NCI-H774 (cell line): ENCODE measurements around the gene MFAP3L.
"Not testable (repeated sequence)": the region's sequence is repeated elsewhere in the genome, so short reads cannot be mapped to it uniquely, and the experiment has no call there.

ENCODE experiments used
- DNase-seq: peaks from one replicate; lab custom pipeline; 2025; lab: John Stamatoyannopoulos, UW

The MFAP3L gene

DNA sequence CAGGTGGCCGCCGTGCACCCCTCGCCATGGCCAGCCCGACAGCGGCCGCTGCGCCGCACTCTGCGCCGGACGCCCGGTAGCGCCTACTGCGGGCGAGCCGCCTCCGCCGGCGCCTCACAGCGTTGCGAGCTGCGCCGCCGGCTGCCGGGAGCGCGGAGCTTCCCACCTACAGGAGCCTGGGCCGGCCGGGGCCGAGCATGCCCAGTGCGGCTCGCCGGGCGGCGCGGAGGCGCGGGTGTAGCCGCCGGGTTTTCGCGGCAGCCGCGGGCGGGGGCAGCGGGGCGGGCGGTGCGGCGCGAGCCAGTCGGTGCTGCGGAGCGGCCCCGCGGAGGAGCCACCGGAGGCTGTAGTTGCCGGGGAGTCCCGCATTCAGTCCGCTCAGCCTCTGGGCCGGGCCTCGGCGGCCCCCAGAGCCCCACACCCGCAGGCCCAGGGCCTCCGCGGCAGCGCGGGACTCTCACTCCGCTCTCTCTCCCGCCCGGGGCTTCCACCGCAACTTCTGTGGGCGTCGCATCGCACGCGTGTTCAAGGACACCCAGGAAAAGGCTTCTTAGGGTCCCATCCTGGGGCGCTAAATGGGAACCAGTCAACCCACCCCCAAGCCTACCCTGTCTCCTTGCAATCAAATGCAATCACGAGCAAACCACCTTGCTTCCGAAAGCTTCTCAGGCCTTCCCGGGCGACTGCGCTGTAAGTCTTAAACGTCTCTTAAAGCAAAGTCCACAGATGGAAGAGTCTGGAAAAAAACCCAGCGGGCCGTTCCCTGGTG lies at the start of gene MFAP3L:
TSS of gene MFAP3L (minus strand) at position 143 of the 769 bp plus-strand sequence. CDS start 20,518 bp downstream, outside the sequence.
- DNase-seq = peak; percentile 73

DNA sequence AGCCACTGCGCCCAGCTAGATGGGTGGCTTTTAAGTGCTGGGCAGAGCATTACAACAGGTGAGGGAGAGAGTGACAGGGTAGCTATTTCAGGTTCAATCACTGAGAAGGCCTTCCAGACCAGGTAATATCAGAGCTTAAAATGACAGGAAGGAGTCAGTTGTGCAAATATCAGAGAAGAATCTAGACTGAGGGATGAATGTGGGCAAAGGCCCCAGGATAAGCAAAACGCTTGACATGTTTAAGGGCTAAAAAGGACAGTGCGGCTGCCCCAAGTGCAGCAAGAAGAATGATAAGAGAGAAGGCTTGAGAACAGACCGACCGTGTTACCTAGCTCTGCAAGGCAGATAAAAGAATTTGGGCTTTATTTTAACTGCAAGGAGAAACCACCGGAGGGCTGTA lies 45.0 kb upstream of the MFAP3L start:
- no peak for DNase-seq

DNA sequence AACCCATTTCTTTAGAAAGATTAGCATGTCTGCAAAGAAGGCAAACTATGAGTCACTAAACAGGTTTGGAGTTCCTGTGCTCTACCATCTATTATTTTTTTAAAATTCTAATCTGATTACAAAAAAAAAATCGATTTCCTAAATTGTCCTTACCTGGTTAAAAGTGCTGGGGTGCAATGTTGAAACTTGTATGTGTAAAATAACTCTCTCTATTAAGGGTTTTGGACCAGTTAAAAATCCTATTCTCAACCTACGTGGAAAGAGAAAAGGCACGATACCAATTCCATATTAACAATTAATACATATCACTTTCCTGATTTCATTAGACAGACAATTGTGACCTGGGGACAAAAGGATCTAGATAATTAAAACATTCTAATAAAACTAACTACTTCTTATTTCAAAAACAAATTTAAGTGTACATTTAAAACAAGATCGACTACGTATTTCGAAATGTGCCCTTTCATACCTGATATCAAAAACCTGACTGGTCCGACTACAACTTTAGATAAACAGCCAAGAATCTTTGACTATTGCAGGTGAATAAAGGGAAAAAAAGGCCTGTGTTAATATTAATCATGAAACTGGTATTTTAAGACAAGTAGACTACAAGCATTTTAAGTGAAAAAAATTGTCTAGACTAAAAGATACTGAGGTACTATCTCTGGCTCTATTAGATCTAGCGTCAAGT lies 42.4 kb upstream of the MFAP3L start:
- DNase-seq = no peak

DNA sequence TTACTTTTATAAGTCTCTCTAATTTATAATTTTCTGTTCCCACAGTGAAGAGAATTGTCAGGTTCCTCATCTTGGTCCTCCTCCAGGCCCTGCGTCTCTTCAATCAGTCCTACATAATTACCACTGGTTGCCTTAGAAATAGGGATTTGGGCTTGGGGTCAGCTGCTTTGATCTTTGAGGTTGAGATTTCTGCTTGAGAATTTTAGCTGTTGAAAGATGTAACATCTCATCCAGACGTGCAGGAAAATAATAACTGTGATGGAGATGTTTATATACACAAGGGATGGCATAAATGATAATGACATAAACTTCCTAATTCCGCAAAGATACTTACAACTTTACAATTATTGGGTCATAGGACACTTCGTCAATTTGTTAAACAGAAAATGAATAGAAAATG lies 33.2 kb upstream of the MFAP3L start:
- DNase-seq = no peak

DNA sequence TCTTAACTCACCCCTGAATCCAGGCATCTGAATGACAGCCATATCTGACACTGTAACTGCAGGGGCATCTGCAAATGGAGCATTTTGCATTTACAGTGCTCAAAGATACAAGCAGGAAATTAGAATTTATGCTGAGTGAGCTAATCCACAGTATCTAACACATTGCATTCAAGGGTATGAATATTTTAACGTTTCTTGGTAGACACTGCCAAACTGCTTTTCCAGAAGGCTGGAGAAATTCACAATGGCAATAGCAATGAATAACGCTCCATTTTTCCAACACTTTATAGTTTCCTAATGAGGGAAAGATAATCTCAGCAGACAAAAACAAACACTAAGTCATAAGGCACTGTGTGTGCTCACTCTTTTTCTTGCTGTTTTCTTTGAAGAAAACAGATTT lies 32.6 kb upstream of the MFAP3L start:
- DNase-seq = no peak

DNA sequence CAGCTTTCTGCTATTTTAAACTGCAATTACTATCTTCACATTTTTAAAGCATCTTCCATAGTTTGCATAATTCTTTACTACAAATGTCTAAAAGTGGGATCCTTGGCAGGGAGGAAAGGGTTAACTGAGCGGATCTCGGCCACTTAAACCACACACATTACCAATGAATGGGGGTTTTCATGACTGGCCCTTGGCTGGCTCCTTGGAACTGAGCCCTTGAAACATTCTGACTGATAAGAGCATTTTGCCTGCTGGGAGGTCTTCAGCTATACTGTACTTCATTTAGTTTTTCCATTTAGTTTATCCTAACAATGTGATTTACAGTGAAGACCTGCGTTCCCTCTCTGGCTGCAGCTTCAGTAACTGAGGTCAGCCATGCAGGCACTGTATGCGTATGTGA lies 31.7 kb upstream of the MFAP3L start:
- no peak for DNase-seq

DNA sequence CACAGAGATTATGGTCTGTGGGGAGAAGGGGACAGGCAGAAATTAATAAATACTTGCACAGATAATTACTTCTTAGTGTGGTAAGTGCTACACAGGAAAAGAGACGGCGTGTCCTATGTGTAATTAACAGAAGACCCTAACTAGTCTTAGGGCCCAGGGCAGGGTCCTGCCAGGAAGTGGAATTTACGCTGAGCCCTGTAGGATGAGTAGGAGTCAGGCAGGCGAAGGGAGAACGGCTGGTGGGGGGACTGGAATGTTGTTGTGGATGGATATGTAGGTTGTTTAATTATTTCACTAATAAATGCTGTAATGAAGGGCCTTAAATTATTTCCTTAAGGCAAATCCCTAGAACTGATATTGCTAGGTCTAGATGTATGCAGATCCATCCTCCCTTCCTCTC lies 26.7 kb upstream of the MFAP3L start:
- no peak for DNase-seq

DNA sequence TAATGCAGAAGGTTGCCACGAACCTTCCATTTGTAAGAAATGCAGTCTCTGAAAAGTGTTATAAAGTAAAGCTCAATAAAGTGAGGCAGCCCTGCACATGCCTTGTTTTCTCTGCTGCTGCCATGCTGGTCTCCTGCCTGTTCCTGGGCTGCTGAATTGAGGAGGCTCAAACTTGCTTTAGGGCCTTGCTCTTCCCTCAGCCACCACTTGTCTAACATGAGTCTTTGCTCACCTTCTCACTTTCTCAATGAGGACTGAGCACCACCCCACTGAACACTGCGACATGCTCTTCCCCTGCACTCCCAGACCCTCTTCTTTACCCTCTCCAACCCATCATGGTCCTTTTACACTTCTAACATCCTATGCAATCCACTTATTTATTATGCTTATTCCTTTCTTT lies 25.2 kb upstream of the MFAP3L start:
- DNase-seq = no peak

DNA sequence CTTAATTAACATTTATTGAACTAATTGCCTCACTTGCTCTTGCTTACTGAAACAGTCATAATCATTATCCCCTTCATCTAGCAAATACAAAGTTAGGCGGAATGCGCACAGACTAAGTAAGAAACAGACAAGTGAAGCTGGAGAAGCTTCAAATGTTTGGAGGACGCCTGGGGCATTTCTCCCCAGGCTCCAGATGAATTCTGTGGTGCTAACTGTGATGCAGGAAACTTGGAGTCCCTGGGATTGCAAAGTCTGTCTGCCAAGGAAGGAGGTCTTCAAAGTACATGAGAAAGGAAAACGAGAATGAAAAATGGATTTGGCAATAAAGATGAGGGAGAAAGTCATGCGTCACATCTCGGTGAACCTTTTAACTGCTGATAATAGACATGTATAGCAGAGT lies 23.6 kb upstream of the MFAP3L start:
- DNase-seq = no peak

DNA sequence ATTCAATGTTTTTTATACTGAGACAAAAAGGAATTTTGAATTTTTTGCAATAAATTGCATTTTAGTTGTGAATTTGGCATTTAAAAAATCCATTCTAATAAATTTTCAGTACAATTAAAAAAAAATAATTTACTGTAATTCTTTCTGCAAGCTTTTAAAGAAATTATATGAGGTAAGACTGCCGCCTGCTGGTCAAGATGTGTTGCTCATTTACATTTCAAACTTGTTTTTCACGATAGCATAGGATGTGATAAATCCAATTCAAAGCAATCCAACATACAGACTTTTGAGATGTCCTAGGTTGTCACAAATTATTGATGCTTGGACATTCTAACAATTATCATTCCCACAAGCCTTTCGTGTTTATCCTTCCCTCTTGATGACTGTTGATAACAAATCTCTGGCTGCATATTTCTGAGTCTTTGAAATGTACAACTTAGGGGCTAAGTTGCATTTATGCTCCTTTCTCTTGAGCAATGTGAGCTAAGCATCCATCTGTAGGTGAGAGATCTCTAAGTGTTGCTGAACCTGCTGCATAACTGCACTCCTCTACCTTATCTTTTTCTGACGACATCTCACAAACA lies 21.7 kb upstream of the MFAP3L start:
- DNase-seq = peak; percentile 14

DNA sequence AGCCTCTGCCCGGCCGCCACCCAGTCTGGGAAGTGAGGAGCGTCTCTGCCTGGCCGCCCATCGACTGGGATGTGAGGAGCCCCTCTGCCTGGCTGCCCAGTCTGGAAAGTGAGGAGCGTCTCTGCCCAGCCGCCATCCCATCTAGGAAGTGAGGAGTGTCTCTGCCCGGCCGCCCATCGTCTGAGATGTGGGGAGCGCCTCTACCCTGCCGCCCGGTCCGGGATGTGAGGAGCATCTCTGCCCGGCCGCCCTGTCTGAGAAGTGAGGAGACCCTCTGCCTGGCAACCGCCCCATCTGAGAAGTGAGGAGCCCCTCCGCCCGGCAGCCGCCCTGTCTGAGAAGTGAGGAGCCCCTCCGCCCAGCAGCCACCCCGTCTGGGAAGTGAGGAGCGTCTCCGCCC lies 20.0 kb upstream of the MFAP3L start:
- not testable (repeated sequence) for DNase-seq

DNA sequence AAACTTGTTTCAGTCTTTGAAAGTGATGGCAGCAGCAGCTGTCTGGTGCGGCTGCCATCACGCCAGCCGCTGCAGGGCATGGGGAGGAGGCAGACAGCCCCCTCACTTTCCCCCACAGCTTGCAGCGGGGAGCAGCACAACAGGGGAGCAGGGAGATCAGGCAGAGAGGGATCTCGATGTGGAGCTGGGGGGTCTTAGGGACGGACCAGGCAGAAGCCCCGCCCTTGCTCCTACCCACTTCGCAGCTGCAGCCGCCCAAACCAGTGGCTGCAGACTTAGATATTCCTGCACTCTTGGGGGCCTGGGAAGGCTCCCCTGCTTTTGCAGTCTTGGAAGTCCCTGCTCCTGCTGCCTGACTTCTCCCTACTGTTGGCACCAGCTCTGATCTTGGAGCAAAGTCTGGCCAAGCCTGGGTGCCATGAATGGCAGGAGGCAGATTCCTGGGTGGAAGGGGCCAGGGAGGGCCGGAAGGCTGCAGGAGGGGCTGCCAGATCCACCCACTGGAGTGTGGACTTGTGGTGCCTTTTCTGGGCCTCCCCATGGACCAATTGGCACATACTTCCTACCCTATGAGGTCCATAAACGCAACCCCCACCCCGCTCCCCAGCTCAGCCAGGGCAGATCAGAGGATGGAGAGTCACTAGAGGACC lies 14.0 kb upstream of the MFAP3L start:
- no peak for DNase-seq

DNA sequence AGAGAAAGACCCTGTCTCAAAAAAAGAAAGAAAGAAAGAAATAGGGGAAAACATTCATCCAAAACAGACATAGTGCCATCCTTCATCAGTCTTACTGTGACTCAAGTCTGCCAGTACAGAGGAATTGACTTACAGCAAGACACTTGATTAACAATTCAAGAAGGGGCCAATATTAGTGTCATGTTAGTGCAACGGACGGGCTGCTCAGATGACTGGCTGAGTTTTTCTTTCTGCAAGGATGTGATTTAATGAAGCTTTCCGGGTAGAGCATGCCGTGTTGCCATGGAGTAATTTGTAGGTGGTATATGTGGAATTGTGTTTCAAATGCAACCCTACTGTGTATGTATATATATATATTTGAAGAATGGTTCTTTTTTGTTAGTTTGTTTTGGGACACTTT lies 12.6 kb upstream of the MFAP3L start:
- DNase-seq = no peak

DNA sequence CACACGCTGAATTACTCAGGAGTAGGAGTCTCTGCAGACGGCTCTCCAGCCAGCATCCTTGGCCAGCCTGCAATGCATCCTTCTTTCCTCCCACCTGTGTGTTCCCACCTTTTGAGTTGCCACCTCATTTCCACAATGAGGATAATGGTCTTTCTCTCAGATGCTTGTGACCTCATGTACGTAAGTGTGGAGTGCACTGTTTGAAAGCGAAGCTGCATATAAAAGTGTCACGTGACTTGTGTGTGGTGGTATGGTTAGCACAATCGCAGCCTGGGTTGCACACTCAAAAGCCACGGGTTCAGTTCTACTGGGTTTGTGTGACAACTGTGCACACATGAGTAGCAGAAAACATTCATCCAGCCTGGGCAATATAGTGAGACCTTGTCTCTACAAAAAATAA lies 12.0 kb upstream of the MFAP3L start:
- no peak for DNase-seq

DNA sequence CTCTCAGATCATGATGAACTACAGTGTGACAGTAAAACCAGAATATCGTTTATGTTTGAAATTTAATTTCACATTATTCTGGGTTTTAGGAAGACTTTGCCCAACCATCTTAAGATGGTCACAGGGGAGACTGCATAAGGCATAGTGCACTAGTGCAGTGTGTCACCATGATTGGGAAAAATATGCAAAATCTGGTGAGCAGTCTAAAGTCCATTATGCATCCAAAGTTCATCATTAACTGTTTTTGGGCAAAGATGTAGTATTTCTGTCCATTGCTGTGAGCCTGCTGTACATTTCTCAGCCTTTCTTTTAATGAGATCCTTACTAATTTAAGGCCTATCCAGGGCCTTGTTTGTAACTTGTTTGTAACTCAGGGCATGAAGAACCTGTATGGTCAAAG lies 11.3 kb upstream of the MFAP3L start:
- DNase-seq = no peak

DNA sequence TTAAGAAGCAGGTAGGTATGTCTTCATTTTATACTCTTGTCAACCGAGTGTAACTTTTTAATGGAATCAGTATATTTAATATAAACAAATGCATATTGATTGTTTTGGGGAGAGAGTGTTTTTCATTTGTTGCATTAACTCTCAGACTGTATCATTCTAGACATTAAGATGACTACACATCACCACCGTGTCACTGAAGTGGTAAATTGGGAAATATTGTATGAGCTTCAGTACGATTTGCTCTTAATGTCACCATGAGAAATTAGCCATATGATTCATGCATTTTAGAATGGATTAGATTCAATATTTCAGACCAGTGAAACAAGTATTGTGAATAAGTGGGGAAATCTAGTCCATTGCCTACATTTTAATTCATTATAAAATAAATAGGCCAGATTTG lies 9.7 kb upstream of the MFAP3L start:
- DNase-seq = no peak

DNA sequence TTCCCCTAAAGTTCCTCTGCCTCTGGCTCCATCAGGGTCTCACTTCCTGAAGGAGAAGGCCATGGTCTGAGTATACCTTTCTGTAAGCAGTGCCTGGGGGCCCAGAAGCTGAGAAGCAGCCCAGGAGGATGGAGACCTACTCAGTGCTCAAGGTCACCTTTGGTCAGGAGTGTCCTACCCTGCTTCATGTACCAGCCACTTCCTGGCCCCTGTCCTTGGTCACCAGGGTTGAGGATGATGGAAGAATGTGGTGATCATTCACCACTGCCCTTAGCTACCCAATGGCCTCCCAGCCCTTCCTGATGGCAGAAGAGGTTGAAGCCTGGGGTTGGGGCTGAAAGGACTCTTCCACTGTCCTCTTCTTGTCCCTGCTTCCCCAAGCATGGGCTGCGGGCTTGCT lies 9.0 kb upstream of the MFAP3L start:
- DNase-seq = no peak

DNA sequence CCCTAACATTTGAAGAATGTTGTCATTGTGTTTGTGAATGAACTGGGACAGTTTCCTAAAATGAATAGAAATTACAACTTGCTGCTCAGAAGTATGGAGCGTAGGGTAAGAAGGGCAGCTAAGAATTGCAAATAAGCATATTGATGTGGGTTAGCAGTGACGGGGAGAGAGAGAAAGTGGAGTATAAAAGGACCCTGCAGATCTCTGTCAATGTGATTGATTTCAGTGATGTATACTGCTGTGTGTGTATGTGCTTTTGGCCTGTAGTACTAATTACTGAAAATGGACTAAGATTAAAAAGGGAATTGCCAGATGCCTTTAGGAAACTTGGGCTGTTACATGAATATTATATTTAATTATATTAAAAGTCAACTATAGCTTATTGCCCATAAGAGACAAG lies 7.8 kb upstream of the MFAP3L start:
- DNase-seq = no peak

DNA sequence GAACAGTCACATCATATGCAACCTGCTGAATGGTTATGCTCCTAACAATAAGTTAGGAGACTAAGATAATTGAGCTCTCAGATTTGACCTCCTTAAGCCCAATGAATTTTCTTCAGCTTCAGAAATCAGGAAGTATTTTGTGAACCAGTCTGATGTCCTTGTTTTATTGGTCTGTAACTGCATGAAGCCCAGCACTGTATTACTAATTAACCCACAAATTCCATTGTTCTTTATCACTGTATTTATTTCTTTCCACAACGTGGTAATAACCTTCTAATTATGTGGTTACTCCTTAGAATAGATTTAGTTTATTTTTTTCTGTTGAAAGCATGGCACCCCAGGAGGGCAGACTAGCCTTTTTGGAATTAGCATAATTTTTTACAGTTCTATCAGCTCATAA lies 3.9 kb upstream of the MFAP3L start:
- DNase-seq = no peak

DNA sequence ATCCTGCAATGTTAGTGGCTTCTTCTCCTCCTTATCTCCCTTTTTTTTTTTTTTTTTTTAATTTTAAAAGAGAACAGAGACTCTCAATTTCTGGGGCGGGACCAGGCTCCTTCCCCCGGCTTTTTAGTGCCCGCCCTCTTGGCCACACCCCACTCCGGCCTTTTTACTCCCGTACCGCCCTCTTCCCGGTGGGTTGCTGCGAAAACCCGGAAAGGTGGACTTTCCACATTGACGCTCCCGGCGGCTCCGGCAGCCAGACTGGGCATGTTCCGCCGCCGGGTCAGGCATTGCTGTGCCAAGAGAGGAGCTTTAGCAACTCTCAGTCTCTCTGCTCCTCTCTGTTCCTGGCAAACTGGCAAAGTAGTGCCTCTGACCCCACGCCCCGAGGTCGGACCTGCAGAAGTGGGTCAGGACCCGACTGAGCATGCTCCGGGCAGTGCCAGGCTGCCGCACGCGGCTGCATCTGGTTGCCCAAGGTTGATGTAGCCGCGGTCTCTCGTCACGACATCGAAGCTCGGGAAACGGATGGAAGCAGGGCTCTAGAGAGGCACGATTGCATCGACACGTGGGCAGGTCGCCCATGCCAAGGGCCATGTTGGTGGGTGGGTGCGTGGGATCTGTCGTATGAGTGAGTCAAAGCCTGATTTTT lies 1.1 kb upstream of the MFAP3L start:
- DNase-seq = peak; percentile 76

DNA sequence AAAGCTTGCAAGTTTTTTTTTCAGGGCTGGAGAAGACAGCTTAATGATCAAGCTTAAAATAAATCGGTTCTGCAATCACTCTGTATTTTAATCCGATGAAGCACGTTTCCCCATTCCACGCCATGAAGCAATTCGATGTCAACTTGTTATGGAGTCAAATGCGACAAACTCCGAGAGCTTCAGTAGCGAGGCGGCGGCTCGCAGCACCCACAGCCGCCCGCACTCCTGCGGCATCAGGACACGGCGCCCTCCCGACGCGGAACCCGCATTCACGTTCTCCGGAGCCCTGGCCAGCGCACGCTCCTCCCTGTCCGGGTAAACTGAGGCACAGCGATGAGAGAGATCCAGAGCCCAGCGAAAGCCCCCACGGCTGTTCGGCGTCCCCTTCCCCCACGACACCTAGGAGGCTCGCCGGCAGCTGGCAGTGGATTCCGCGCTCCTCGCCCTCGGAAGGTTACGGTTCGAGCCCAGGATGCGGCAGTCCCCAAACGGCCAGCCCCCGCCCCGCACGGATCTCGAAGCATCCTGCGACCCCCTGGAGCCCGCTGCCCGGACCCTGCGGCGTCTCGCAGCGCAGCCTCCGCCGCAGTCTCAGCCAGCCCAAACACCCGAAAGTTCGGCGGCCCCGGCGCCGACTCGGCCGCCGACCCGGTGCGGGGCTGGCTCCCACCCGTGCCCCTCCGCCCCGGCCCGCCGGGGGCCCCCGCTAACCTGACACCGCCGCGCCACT lies 507 bp downstream of the MFAP3L start:
- no peak for DNase-seq

DNA sequence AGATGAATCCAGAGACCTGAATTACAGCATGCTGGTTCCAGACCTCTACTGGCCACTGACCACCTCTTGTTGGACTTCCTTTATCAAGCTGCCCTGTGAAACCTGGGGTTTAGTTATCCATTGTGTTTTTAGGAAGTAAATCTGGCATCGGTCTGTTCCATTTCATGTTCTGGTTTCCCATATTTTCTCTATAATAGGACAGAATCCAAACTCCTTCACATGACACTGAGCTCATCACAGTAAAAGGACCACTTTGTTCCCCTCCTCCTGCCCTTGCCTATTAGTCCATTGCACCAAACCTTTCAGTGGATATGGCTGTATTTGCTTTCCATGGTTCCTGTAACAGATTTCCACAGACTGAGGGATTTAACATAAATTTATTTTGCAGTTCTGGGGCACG lies 4.0 kb downstream of the MFAP3L start:
- DNase-seq = no peak
